H1 (cell line): ENCODE data around the gene PRR23E. TPM values are rescaled to one million over a fixed set of nuclear protein-coding genes. Genes with fewer than 3 reads are reported as not detected.

Experiments
- CTCF ChIA-PET: fragments of 300-600 bp; sonication (Branson Sonifier 250); formaldehyde crosslinking; loops from one replicate; lab custom pipeline; 2021; ENCODE audit not compliant: partially characterized antibody; lab: Charles Lee
- POLR2A ChIA-PET: fragments of 300-600 bp; sonication (Branson Sonifier 250); formaldehyde crosslinking; loops from one replicate; lab custom pipeline; 2021; ENCODE audit warnings: inconsistent platforms; ENCODE audit not compliant: partially characterized antibody; lab: Charles Lee
- DNase-seq, 2 experiments: peaks; one replicate each; pipeline versions ENCODE4 v3.0.0 to v3.0.0-alpha.2; 2010 to 2022; ENCODE audit warnings: low spot score in 2 of 2, low read depth in 1 of 2, mixed read lengths in 1 of 2
- FAIRE-seq: peaks from 2 replicates; lab custom pipeline; 2011; peaks lifted over from hg19 to GRCh38; lab: Jason Lieb, UNC
- H2AFZ ChIP-seq: 2 replicates; pipeline ENCODE4 v1.8.1; 2012; ENCODE audit warnings: low read length, inconsistent platforms
- H2AK5ac ChIP-seq: 2 replicates; pipeline ENCODE4 v1.6.1; 2013; ENCODE audit warnings: low read depth, low read length
- H2BK120ac ChIP-seq: replicated peaks from 2 replicates; pipeline ENCODE3; 2013; ENCODE audit warnings: low read depth, low read length, inconsistent platforms
- H2BK12ac ChIP-seq: 2 replicates; pipeline ENCODE4 v1.6.1; 2013; ENCODE audit warnings: low read depth, low read length
- H2BK15ac ChIP-seq: 2 replicates; pipeline ENCODE4 v1.6.1; 2013; ENCODE audit warnings: low read length
- H2BK20ac ChIP-seq: 2 replicates; pipeline ENCODE4 v1.6.1; 2013; ENCODE audit warnings: low read length
- H2BK5ac ChIP-seq: 2 replicates; pipeline ENCODE4 v1.6.1; 2013; ENCODE audit warnings: low read depth, low read length
- H3K14ac ChIP-seq: 2 replicates; pipeline ENCODE4 v1.6.1; 2013; ENCODE audit warnings: inconsistent platforms; ENCODE audit not compliant: insufficient read length
- H3K18ac ChIP-seq: 2 replicates; pipeline ENCODE4 v1.6.1; 2013; ENCODE audit warnings: low read length; ENCODE audit errors: extremely low read depth
- H3K23ac ChIP-seq: 2 replicates; pipeline ENCODE4 v1.6.1; 2013; ENCODE audit warnings: inconsistent platforms; ENCODE audit not compliant: insufficient read length
- H3K23me2 ChIP-seq: 2 replicates; pipeline ENCODE4 v1.6.1; 2013; ENCODE audit warnings: low read depth, low read length
- H3K27ac ChIP-seq: 2 replicates; pipeline ENCODE4 v1.6.1; 2011; ENCODE audit warnings: low read depth, low read length, inconsistent platforms
- H3K27me3 ChIP-seq, 4 experiments: replicated peaks in 1 of 4; 1 replicate in 1 of 4; 2 replicates in 3 of 4; pipeline versions ENCODE4 v1.6.1 to v1.8.1; 2011 to 2013; ENCODE audit warnings: low read length in 3 of 4, mild to moderate bottlenecking in 3 of 4, inconsistent platforms in 2 of 4, mixed read lengths in 2 of 4, moderate library complexity in 1 of 4; ENCODE audit not compliant: control insufficient read depth in 3 of 4, insufficient read depth in 3 of 4; ENCODE audit errors: extremely low read depth in 1 of 4
- H3K36me3 ChIP-seq, 4 experiments: 2 replicates each; pipeline versions ENCODE4 v1.6.1 to v1.8.1; 2011 to 2013; ENCODE audit warnings: mild to moderate bottlenecking in 4 of 4, low read length in 3 of 4, moderate library complexity in 2 of 4, control low read depth in 1 of 4, inconsistent platforms in 1 of 4; ENCODE audit not compliant: insufficient read depth in 4 of 4, control insufficient read depth in 2 of 4
- H3K4ac ChIP-seq: replicated peaks from 2 replicates; pipeline ENCODE3; 2013; ENCODE audit warnings: low read length, low read depth, mixed read lengths, inconsistent platforms; ENCODE audit not compliant: insufficient read length
- H3K4me1 ChIP-seq, 4 experiments: replicated peaks in 1 of 4; 1 replicate in 1 of 4; 2 replicates in 3 of 4; pipeline versions ENCODE4 v1.6.1 to v1.8.1; 2011 to 2013; ENCODE audit warnings: low read length in 3 of 4, inconsistent platforms in 2 of 4, mixed read lengths in 1 of 4; ENCODE audit not compliant: insufficient read depth in 4 of 4, control insufficient read depth in 3 of 4
- H3K4me2 ChIP-seq, 2 experiments: 2 replicates each; pipeline versions ENCODE4 v1.6.1 to v1.8.1; 2011 to 2013; ENCODE audit warnings: low read depth in 2 of 2, low read length in 2 of 2, control low read depth in 1 of 2, inconsistent platforms in 1 of 2, mild to moderate bottlenecking in 1 of 2; ENCODE audit not compliant: insufficient read depth in 1 of 2
- H3K4me3 ChIP-seq, 4 experiments: fragments of 200-600, 300-600 bp in 1 of 4; sonication (generic), shearing (Covaris generic), sonication (Bioruptor Twin) in 1 of 4; 2 replicates each; pipeline versions ENCODE4 v1.5.1 to v1.8.1; 2011 to 2016; ENCODE audit warnings: low read length in 4 of 4, low read depth in 3 of 4, control low read depth in 2 of 4, inconsistent platforms in 2 of 4, mild to moderate bottlenecking in 2 of 4, mixed read lengths in 1 of 4, moderate library complexity in 1 of 4; ENCODE audit not compliant: insufficient read depth in 2 of 4; ENCODE audit errors: extremely low read depth in 1 of 4
- H3K56ac ChIP-seq: replicated peaks from 2 replicates; pipeline ENCODE3; 2013; ENCODE audit warnings: low read depth, mild to moderate bottlenecking, mixed read lengths, low read length, inconsistent platforms; ENCODE audit not compliant: insufficient read length
- H3K79me1 ChIP-seq: 2 replicates; pipeline ENCODE4 v1.6.1; 2013; ENCODE audit warnings: low read depth, low read length, control low read depth
- H3K79me2 ChIP-seq, 2 experiments: 2 replicates each; pipeline versions ENCODE4 v1.6.1 to v1.8.1; 2012 to 2013; ENCODE audit warnings: low read length in 2 of 2, mild to moderate bottlenecking in 2 of 2, inconsistent platforms in 1 of 2; ENCODE audit not compliant: insufficient read depth in 2 of 2, control insufficient read depth in 1 of 2
- H3K9ac ChIP-seq, 4 experiments: replicated peaks in 1 of 4; 1 replicate in 1 of 4; 2 replicates in 3 of 4; pipeline versions ENCODE4 v1.6.1 to v1.8.1; 2011 to 2013; ENCODE audit warnings: low read depth in 3 of 4, low read length in 3 of 4, control low read depth in 2 of 4, mild to moderate bottlenecking in 2 of 4, moderate library complexity in 2 of 4, inconsistent platforms in 1 of 4; ENCODE audit errors: extremely low read depth in 1 of 4
- H3K9me3 ChIP-seq, 2 experiments: 2 replicates each; pipeline versions ENCODE4 v1.6.1 to v1.8.1; 2012 to 2013; ENCODE audit warnings: mild to moderate bottlenecking in 2 of 2, moderate library complexity in 2 of 2, control low read depth in 1 of 2, inconsistent platforms in 1 of 2, low read depth in 1 of 2, low read length in 1 of 2, mixed read lengths in 1 of 2; ENCODE audit not compliant: insufficient read depth in 2 of 2
- H4K20me1 ChIP-seq, 2 experiments: replicated peaks in 1 of 2; 2 replicates each; pipeline versions ENCODE3 to v1.8.1; 2011 to 2013; ENCODE audit warnings: inconsistent platforms in 2 of 2, low read length in 2 of 2, mild to moderate bottlenecking in 1 of 2; ENCODE audit not compliant: insufficient read depth in 2 of 2, control insufficient read depth in 1 of 2
- H4K5ac ChIP-seq: 2 replicates; pipeline ENCODE4 v1.6.1; 2013; ENCODE audit warnings: low read length, low read depth, mixed read lengths, inconsistent platforms; ENCODE audit not compliant: insufficient read length
- H4K8ac ChIP-seq: 2 replicates; pipeline ENCODE4 v1.8.0; 2013; ENCODE audit warnings: mild to moderate bottlenecking, moderate library complexity, low read length, inconsistent platforms; ENCODE audit not compliant: insufficient read depth; ENCODE audit errors: extremely low read depth
- H4K91ac ChIP-seq: replicated peaks from 2 replicates; pipeline ENCODE3; 2013; ENCODE audit warnings: low read length, mixed read lengths, inconsistent platforms; ENCODE audit not compliant: insufficient read length
- BRCA1 ChIP-seq: IDR thresholded peaks from 2 replicates; pipeline ENCODE4 v1.6.1; 2012; ENCODE audit warnings: low read depth, low read length, improper control_type of control experiment
- CBX5 ChIP-seq: fragments of 300-800, 300-1000 bp; sonication (generic); IDR thresholded peaks from 2 replicates; pipeline ENCODE4 v1.7.1; 2016; ENCODE audit warnings: antibody characterized with exemption, low read length, low read depth
- MAX ChIP-seq: IDR thresholded peaks from 2 replicates; pipeline ENCODE4 v1.6.1; 2012; ENCODE audit warnings: inconsistent platforms
- POLR2A ChIP-seq, 2 experiments: IDR thresholded peaks; 1 replicate in 1 of 2; 2 replicates in 1 of 2; pipeline ENCODE4 v1.6.1; 2011; ENCODE audit warnings: low read depth in 2 of 2, low read length in 2 of 2, mild to moderate bottlenecking in 2 of 2; ENCODE audit errors: control extremely low read depth in 1 of 2
- RAD21 ChIP-seq, 2 experiments: IDR thresholded peaks in 1 of 2; conservative IDR thresholded peaks in 1 of 2; 2 replicates each; pipeline ENCODE4 v1.6.1; 2011; ENCODE audit warnings: low read depth in 2 of 2, low read length in 2 of 2, improper control_type of control experiment in 1 of 2, inconsistent platforms in 1 of 2, mild to moderate bottlenecking in 1 of 2, moderate library complexity in 1 of 2
- RXRA ChIP-seq: IDR thresholded peaks from 2 replicates; pipeline ENCODE4 v1.6.1; 2011; ENCODE audit warnings: low read depth, mild to moderate bottlenecking, low read length, moderate library complexity; ENCODE audit not compliant: insufficient read depth
- SP4 ChIP-seq: IDR thresholded peaks from 2 replicates; pipeline ENCODE4 v1.6.1; 2012; ENCODE audit warnings: low read length, inconsistent platforms
- WGBS, 2 experiments: shearing (Covaris generic) in 1 of 2; methylation state at CpG; one replicate each; pipeline versions ENCODE4 v1.1.6 to v1.1.7; 2013 to 2015; ENCODE audit warnings: low lambda C conversion rate in 2 of 2, mixed read lengths in 2 of 2, inconsistent platforms in 1 of 2, low coverage in 1 of 2, missing lambda C conversion rate in 1 of 2; ENCODE audit not compliant: insufficient replicate concordance in 2 of 2, insufficient coverage in 1 of 2, insufficient read length in 1 of 2; ENCODE audit errors: extremely low coverage in 1 of 2, missing lambda C conversion rate in 1 of 2; 5-methylcytosine and 5-hydroxymethylcytosine counted together
- polyA plus RNA-seq, 7 experiments: library from polyadenylated mRNA; depleted of rRNA in 3 of 7; stranded (reverse) in 5 of 7; unstranded in 2 of 7; fragments of >200 nt in 5 of 7; fragments of 200-250 nt in 2 of 7; gene quantifications; 1 replicate in 5 of 7; 2 replicates in 1 of 7; 4 replicates in 1 of 7; pipeline versions ENCODE4 v1.2.1 to v1.2.3, GENCODE V29; 2011 to 2013; ENCODE audit warnings: missing spikeins in 2 of 7, mixed read lengths in 2 of 7
- total RNA-seq: library from RNA; stranded (reverse); fragmentation: NEBNext Ultra II Directional; extraction: Animal tissue kit (Norgen Biotek cat#: 25700); gene quantifications from 2 replicates; pipeline ENCODE4 v1.2.1, GENCODE V29; 2021

PRR23E gene
- total and polyA plus RNA-seq, 2 of the 8 experiments (the other 6 are each of a cell fraction or from before 2014, with no cell fraction given): not detected

GRCh38 chr3:127228866-127229265 lies 35.9 kb downstream of the PRR23E start:
- H3K18ac ChIP-seq: no peak overlapping the region
- H3K27ac ChIP-seq: no peak overlapping the region
- ChIA-PET POLR2A (no interaction called here), CTCF (interaction anchor here (0.7 to 1.8 kb wide), 5 partner anchors 11 to 234 kb away, joined by 3 to 4 read pairs (median 4); no protein-coding TSS in a partner anchor)
- H2BK12ac ChIP-seq: no peak overlapping the region
- H2AFZ ChIP-seq: no peak overlapping the region
- H3K4ac ChIP-seq: no peak overlapping the region
- no peak overlapping the region for H2BK120ac ChIP-seq
- H4K8ac ChIP-seq: no peak overlapping the region
- H3K4me1 ChIP-seq: peaks cover 0 to 4% (median 0%) of the 10 kb centered on the region in 4 experiments; a peak in 1 of 7 replicates
- WGBS, 2 experiments: 76% methylated on average over 2 of the region's 2 CpGs; no CpG with 5 or more reads in 1 of the 2 experiments
- H3K23ac ChIP-seq: no peak overlapping the region
- H2BK20ac ChIP-seq: no peak overlapping the region
- H3K23me2 ChIP-seq: no peaks in the 10 kb centered on the region
- H2BK5ac ChIP-seq: no peak overlapping the region
- no peak overlapping the region for H3K4me2 ChIP-seq
- H2BK15ac ChIP-seq: no peak overlapping the region
- H4K5ac ChIP-seq: no peak overlapping the region
- H3K27me3 ChIP-seq: no peaks in the 10 kb centered on the region
- H2AK5ac ChIP-seq: no peak overlapping the region
- H3K79me1 ChIP-seq: no peaks in the 10 kb centered on the region
- H3K4me3 ChIP-seq: no peak overlapping the region
- no peak overlapping the region for H3K56ac ChIP-seq
- H3K79me2 ChIP-seq: no peaks in the 10 kb centered on the region
- H4K20me1 ChIP-seq: no peaks in the 10 kb centered on the region
- FAIRE-seq (no peak), DNase-seq (no peak)
- no peak overlapping the region for H3K9ac ChIP-seq
- H3K36me3 ChIP-seq: no peaks in the 10 kb centered on the region
- H3K14ac ChIP-seq: no peak overlapping the region
- H4K91ac ChIP-seq: no peak overlapping the region
- H3K9me3 ChIP-seq: peaks cover 4 to 18% of the 10 kb centered on the region in 2 experiments; a peak in 2 of 4 replicates
- no peak for TF ChIP-seq POLR2A (IDR thresholded peaks at IDR 0.05; ENCODE audit: control extremely low read depth in 1 of 2, low read depth in 2 of 2, low read length in 2 of 2)
- no peak for TF ChIP-seq RAD21 (IDR thresholded peaks at IDR 0.05 in 1 of 2, conservative IDR thresholded peaks at IDR 0.05 in 1 of 2; ENCODE audit: low read depth in 2 of 2, low read length in 2 of 2)
- no peak for TF ChIP-seq MAX
- TF ChIP-seq SP4: no peak
- no peak for TF ChIP-seq BRCA1
- TF ChIP-seq CBX5: no peak
- TF ChIP-seq RXRA: no peak
